HUES48 (cell line): Measurements from ENCODE around the gene RORC.
A peak's percentile ranks its signal among the peaks of the same experiment; 100 is the strongest.

Experiments
- H3K27ac ChIP-seq: one replicate; pipeline ENCODE4 v1.7.0; 2013; ENCODE audit warnings: low read depth, low read length, inconsistent platforms
- H3K27me3 ChIP-seq: 2 replicates; pipeline ENCODE4 v1.6.1; 2013; ENCODE audit warnings: mild to moderate bottlenecking, low read length; ENCODE audit not compliant: control insufficient read depth, insufficient read depth
- H3K36me3 ChIP-seq: 2 replicates; pipeline ENCODE4 v1.6.1; 2013; ENCODE audit warnings: low read length; ENCODE audit not compliant: control insufficient read depth, insufficient read depth
- H3K4me1 ChIP-seq: 2 replicates; pipeline ENCODE4 v1.6.1; 2013; ENCODE audit warnings: mild to moderate bottlenecking, low read length; ENCODE audit not compliant: control insufficient read depth, insufficient read depth
- H3K4me3 ChIP-seq: 2 replicates; pipeline ENCODE4 v1.5.1; 2013; ENCODE audit warnings: mild to moderate bottlenecking, low read depth, low read length
- H3K9ac ChIP-seq: 2 replicates; pipeline ENCODE4 v1.6.1; 2013; ENCODE audit warnings: mild to moderate bottlenecking, low read depth, low read length, moderate library complexity
- H3K9me3 ChIP-seq: 2 replicates; pipeline ENCODE4 v1.6.1; 2013; ENCODE audit warnings: low read length; ENCODE audit not compliant: control insufficient read depth, insufficient read depth

Gene RORC

GRCh38 chr1:151837197-151837596, 5.6 kb upstream of the RORC start:
- H3K27me3 ChIP-seq = peaks cover 43% of the 10 kb centered on the region
- no peak overlapping the region for H3K9ac ChIP-seq
- no peak overlapping the region for H3K27ac ChIP-seq
- no peaks in the 10 kb centered on the region for H3K9me3 ChIP-seq
- no peaks in the 10 kb centered on the region for H3K36me3 ChIP-seq
- peak overlapping the region; percentile 8; the same call in 1 of the 2 replicates for H3K4me3 ChIP-seq
- peaks cover 21% of the 10 kb centered on the region for H3K4me1 ChIP-seq

- no peaks in the 10 kb centered on the region for H3K36me3 ChIP-seq
- peaks cover 24% of the 10 kb centered on the region for H3K4me1 ChIP-seq
- no peak overlapping the region for H3K27ac ChIP-seq
- no peak overlapping the region for H3K4me3 ChIP-seq
- no peak overlapping the region for H3K9ac ChIP-seq
- peaks cover 32% of the 10 kb centered on the region for H3K27me3 ChIP-seq
- H3K9me3 ChIP-seq = no peaks in the 10 kb centered on the region
Observed at GRCh38 chr1:151835596-151835995, 4.0 kb upstream of the RORC start.

GRCh38 chr1:151834239-151834638, 2.6 kb upstream of the RORC start:
- H3K9me3 ChIP-seq = no peaks in the 10 kb centered on the region
- H3K9ac ChIP-seq = no peak overlapping the region
- no peak overlapping the region for H3K27ac ChIP-seq
- no peak overlapping the region for H3K4me3 ChIP-seq
- no peaks in the 10 kb centered on the region for H3K36me3 ChIP-seq
- H3K27me3 ChIP-seq = peaks cover 27% of the 10 kb centered on the region
- peaks cover 27% of the 10 kb centered on the region for H3K4me1 ChIP-seq

DNA sequence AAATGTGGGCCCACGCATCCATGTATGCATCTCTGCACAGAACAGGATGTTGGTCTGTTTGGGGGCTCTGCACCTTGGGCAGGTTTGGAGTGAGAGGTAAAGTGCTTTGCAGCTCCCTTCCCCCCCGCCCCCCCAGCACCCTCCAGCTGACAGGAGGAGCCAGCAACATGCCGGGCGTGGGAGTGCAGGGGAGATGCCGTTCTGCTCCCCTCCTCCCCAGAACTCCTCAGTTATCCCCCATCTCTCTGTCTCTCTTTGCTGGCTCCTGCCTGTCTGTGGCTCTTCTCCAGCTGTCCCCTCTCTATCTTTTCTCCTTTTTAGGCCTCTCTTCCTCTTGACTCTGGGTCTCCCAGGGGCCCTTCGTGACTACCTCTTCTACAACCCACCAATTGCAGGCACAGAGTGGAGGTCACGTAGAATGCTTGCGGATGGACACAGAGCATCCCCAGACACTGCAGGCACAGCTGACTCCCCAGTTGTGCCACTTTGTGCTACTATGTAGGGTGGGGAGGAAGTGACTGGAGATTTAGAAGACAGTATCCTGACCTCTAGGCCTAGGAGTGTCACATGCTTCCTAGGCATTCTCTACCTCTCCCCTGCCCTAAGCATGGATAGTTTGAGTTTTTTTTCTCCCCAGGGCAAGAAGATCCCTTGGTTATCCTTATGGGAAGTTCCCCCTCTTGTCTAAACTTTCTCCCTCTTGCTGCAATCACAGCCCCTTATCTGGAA, 1.7 kb upstream of the RORC start:
- no peak overlapping the region for H3K27ac ChIP-seq

DNA sequence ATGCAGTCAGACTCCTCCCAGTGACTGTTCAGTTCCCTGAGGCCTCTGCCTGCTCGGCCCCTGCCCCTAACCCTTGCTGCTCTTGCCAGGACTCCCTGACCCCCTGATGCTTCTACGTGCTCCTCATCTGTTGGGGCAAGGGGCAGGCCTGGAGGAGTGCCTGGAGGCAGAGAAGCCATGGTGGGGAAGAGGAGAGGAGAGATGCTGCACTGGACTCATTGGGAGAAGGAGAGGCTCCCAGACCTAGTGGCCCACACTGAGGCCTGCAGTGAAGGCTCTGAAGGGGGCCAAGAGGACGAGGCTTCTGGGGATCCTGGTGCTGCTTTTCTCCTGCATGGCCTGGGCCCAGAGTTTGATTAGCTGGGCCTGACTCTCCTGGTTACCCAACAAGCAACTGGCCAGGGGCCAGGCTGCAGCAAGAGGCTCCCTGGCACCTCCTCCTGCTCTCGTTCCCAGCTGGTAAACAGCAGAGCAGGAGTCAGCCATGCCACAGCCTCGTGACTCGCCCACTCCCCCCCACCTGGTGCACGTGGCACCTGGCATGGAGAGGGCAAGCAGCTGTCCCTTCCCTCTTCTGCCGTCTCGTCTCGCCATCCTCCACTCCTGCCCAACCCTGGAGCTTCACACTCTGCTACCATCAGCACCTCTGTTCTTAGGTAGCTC, 847 bp upstream of the RORC start:
- Histone ChIP-seq H3K9me3 (no peaks in the 10 kb centered on the region), H3K9ac (no peak overlapping the region), H3K27me3 (peaks cover 9% of the 10 kb centered on the region), H3K27ac (no peak overlapping the region), H3K4me1 (peaks cover 24% of the 10 kb centered on the region), H3K36me3 (no peaks in the 10 kb centered on the region), H3K4me3 (no peak overlapping the region)

More for the DNA sequence above, 1.7 kb upstream of the RORC start:
- Histone ChIP-seq H3K9ac (no peak overlapping the region), H3K4me1 (peaks cover 30% of the 10 kb centered on the region), H3K4me3 (no peak overlapping the region), H3K9me3 (no peaks in the 10 kb centered on the region), H3K27me3 (peaks cover 18% of the 10 kb centered on the region), H3K36me3 (no peaks in the 10 kb centered on the region)

- H3K4me3 ChIP-seq = no peak overlapping the region
- no peak overlapping the region for H3K9ac ChIP-seq
- H3K4me1 ChIP-seq = peaks cover 20% of the 10 kb centered on the region
- H3K9me3 ChIP-seq = no peaks in the 10 kb centered on the region
- no peak overlapping the region for H3K27ac ChIP-seq
- H3K36me3 ChIP-seq = no peaks in the 10 kb centered on the region
- H3K27me3 ChIP-seq = no peaks in the 10 kb centered on the region
Observed at GRCh38 chr1:151831256-151831591, 378 bp downstream of the RORC start.

DNA sequence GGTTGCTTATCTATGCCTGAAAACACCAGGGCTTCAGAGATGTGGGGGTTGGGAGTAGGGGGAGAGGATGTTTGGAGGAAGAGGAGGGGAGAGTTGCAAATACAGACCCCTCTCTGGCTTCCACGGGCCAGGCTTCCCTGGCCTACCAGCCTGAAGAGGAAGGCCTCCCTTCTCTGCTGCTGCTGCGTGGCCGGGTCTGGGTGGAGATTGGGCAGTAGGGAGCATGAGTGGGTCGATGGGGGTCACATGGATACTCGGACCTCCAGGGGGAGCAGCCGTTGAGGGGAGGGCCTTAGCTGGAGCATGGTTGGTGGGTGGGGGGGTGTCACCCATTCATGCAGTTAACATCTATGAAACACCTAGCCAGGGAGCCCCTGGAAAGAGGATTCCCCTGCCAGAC, 1.5 kb downstream of the RORC start:
- H3K4me1 ChIP-seq = peaks cover 29% of the 10 kb centered on the region
- H3K9ac ChIP-seq = no peak overlapping the region
- H3K27ac ChIP-seq = no peak overlapping the region
- no peaks in the 10 kb centered on the region for H3K9me3 ChIP-seq
- H3K4me3 ChIP-seq = no peak overlapping the region
- H3K36me3 ChIP-seq = no peaks in the 10 kb centered on the region
- H3K27me3 ChIP-seq = no peaks in the 10 kb centered on the region

DNA sequence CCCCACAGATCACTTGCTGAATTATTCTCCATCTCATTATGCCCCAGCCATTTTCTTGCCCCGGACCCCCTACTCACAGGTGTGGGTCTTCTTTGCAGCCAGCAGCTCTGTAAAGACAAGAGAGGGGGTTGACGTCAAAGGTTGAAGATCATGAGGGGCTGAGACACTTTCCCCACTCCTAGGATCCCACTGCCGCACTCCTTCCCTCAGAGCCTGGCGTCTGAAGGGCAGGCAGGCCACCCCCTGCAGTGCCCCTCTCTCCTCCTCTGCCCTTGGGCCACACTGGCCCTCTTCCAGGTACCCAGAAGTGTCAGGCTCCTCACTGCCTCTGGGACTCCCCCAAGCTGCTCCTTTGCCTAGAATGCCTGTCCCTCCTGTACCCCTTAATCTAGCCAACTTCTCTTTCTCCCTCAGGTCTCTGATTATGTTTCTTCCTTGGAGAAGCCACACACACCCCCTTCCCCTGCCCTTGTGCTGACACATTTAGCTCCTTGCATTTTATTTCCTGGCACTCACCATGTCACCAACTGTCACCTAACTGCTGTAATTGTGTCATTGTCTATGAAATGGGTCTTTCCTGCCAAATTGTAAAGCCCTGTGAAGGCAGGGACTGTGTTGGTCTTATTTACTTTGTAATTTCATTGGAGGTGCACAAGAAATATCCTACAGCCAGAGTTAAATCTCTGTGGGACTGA, 2.1 kb downstream of the RORC start:
- H3K27ac ChIP-seq = no peak overlapping the region
- peak overlapping the region; percentile 45 for H3K4me3 ChIP-seq
- H3K4me1 ChIP-seq = peaks cover 29% of the 10 kb centered on the region
- no peak overlapping the region for H3K9ac ChIP-seq
- no peaks in the 10 kb centered on the region for H3K9me3 ChIP-seq
- no peaks in the 10 kb centered on the region for H3K36me3 ChIP-seq
- no peaks in the 10 kb centered on the region for H3K27me3 ChIP-seq

GRCh38 chr1:151828921-151829320, 2.7 kb downstream of the RORC start:
- Histone ChIP-seq H3K9me3 (no peaks in the 10 kb centered on the region), H3K36me3 (no peaks in the 10 kb centered on the region), H3K27me3 (no peaks in the 10 kb centered on the region), H3K27ac (no peak overlapping the region), H3K9ac (no peak overlapping the region), H3K4me1 (peaks cover 29% of the 10 kb centered on the region), H3K4me3 (peak overlapping the region; percentile 45)

GRCh38 chr1:151827853-151828252, 3.7 kb downstream of the RORC start:
- no peak overlapping the region for H3K4me3 ChIP-seq
- no peak overlapping the region for H3K9ac ChIP-seq
- H3K4me1 ChIP-seq = peaks cover 29% of the 10 kb centered on the region

More at GRCh38 chr1:151827853-151828252, 3.7 kb downstream of the RORC start:
- Histone ChIP-seq H3K36me3 (no peaks in the 10 kb centered on the region), H3K27ac (no peak overlapping the region), H3K9me3 (no peaks in the 10 kb centered on the region), H3K27me3 (no peaks in the 10 kb centered on the region)
